ENCODE measurements around the gene IQGAP3. TPM values are rescaled to one million over a fixed set of nuclear protein-coding genes. Genes with fewer than 3 reads are reported as not detected.

The IQGAP3 gene
- total RNA-seq, 1 donor from 2014 or later: 13.1 TPM

- Mint-ChIP-seq H3K9me3 (ENCODE audit: unreplicated experiment) (no peaks in the 10 kb centered on the region), H3K4me1 (ENCODE audit: unreplicated experiment) (peaks cover 18% of the 10 kb centered on the region), H3K27ac (ENCODE audit: unreplicated experiment) (no peak overlapping the region), H3K27me3 (ENCODE audit: unreplicated experiment) (peaks cover 3% of the 10 kb centered on the region), H3K36me3 (ENCODE audit: low read depth, unreplicated experiment) (peaks cover 17% of the 10 kb centered on the region), H3K4me3 (ENCODE audit: unreplicated experiment) (no peak overlapping the region)
- TF ChIP-seq, protein P1, sequence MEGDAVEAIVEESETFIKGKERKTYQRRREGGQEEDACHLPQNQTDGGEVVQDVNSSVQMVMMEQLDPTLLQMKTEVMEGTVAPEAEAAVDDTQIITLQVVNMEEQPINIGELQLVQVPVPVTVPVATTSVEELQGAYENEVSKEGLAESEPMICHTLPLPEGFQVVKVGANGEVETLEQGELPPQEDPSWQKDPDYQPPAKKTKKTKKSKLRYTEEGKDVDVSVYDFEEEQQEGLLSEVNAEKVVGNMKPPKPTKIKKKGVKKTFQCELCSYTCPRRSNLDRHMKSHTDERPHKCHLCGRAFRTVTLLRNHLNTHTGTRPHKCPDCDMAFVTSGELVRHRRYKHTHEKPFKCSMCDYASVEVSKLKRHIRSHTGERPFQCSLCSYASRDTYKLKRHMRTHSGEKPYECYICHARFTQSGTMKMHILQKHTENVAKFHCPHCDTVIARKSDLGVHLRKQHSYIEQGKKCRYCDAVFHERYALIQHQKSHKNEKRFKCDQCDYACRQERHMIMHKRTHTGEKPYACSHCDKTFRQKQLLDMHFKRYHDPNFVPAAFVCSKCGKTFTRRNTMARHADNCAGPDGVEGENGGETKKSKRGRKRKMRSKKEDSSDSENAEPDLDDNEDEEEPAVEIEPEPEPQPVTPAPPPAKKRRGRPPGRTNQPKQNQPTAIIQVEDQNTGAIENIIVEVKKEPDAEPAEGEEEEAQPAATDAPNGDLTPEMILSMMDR (IDR thresholded peaks at IDR 0.05; ENCODE audit: unreplicated experiment): no peak
- DNase-seq (ENCODE audit: low spot score): no peak
Observed at GRCh38 chr1:156523801-156524480, 48.4 kb downstream of the IQGAP3 start.

DNA sequence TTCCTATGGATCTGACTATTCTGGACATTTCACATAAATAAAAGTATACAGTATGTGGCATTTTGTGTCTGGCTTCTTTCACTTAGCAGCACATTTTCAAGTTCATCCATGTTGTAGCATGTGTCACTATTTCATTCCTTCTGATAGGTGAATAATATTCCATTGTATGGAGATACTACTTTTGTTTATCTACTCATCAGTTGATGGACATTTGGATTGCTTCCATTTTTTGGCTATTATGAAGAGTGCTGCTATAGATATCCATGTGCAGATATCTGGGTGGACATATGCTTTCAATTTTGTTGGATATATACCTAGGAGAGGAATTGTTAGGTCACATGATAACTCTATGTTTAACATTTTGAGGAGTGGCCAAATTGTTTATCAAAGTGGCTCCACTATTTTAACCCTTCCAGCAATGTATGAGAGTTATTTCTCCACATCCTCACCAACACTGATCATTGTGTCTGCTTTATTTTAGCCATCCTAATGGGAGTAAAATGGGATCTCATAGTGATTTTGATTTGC, 49.9 kb downstream of the IQGAP3 start:
- TF ChIP-seq, protein P1 (IDR thresholded peaks at IDR 0.05; ENCODE audit: unreplicated experiment): no peak
- H3K4me1 Mint-ChIP-seq (ENCODE audit: unreplicated experiment): peaks cover 11% of the 10 kb centered on the region
- H3K36me3 Mint-ChIP-seq (ENCODE audit: low read depth, unreplicated experiment): peaks cover 7% of the 10 kb centered on the region
- DNase-seq (ENCODE audit: low spot score): no peak
- peaks cover 3% of the 10 kb centered on the region for H3K27me3 Mint-ChIP-seq (ENCODE audit: unreplicated experiment)
- no peak overlapping the region for H3K4me3 Mint-ChIP-seq (ENCODE audit: unreplicated experiment)
- H3K9me3 Mint-ChIP-seq (ENCODE audit: unreplicated experiment): no peaks in the 10 kb centered on the region
- no peak overlapping the region for H3K27ac Mint-ChIP-seq (ENCODE audit: unreplicated experiment)

GRCh38 chr1:156517748-156518147, 54.6 kb downstream of the IQGAP3 start:
- TF ChIP-seq, protein P1 (IDR thresholded peaks at IDR 0.05; ENCODE audit: unreplicated experiment): no peak
- Mint-ChIP-seq H3K36me3 (ENCODE audit: low read depth, unreplicated experiment) (no peaks in the 10 kb centered on the region), H3K4me1 (ENCODE audit: unreplicated experiment) (no peaks in the 10 kb centered on the region), H3K27ac (ENCODE audit: unreplicated experiment) (no peak overlapping the region), H3K27me3 (ENCODE audit: unreplicated experiment) (no peaks in the 10 kb centered on the region), H3K4me3 (ENCODE audit: unreplicated experiment) (no peak overlapping the region), H3K9me3 (ENCODE audit: unreplicated experiment) (no peaks in the 10 kb centered on the region)
- DNase-seq (ENCODE audit: low spot score): no peak

GRCh38 chr1:156516821-156517220, 55.5 kb downstream of the IQGAP3 start:
- Mint-ChIP-seq H3K36me3 (ENCODE audit: low read depth, unreplicated experiment) (no peaks in the 10 kb centered on the region), H3K9me3 (ENCODE audit: unreplicated experiment) (no peaks in the 10 kb centered on the region), H3K4me3 (ENCODE audit: unreplicated experiment) (no peak overlapping the region), H3K4me1 (ENCODE audit: unreplicated experiment) (no peaks in the 10 kb centered on the region), H3K27me3 (ENCODE audit: unreplicated experiment) (no peaks in the 10 kb centered on the region), H3K27ac (ENCODE audit: unreplicated experiment) (peak overlapping the region; percentile 3)
- TF ChIP-seq, protein P1 (IDR thresholded peaks at IDR 0.05; ENCODE audit: unreplicated experiment): no peak
- no peak for DNase-seq (ENCODE audit: low spot score)

DNA sequence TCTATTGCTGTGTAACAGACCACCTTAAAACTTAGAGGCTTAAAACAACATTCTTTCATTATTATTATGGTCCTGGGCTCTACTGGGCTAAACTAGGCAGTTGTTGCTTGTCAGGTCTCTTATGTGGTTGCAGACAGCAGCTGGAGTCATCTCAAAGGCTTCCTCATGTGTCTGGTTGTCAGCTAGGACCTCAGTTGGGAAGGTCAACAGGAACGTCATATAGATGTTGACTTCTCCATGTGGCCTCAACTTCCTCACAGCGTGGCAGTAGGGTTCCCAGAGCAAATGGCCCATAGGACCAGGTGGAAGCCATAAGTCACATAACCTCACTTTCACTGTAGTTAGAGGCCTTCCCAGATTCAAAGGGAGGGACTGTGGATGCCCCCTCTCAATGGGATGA, 56.4 kb downstream of the IQGAP3 start:
- H3K4me3 Mint-ChIP-seq (ENCODE audit: unreplicated experiment): no peak overlapping the region
- no peak overlapping the region for H3K27ac Mint-ChIP-seq (ENCODE audit: unreplicated experiment)
- no peaks in the 10 kb centered on the region for H3K36me3 Mint-ChIP-seq (ENCODE audit: low read depth, unreplicated experiment)
- TF ChIP-seq, protein P1 (IDR thresholded peaks at IDR 0.05; ENCODE audit: unreplicated experiment): no peak
- no peaks in the 10 kb centered on the region for H3K4me1 Mint-ChIP-seq (ENCODE audit: unreplicated experiment)
- DNase-seq (ENCODE audit: low spot score): no peak
- H3K27me3 Mint-ChIP-seq (ENCODE audit: unreplicated experiment): no peaks in the 10 kb centered on the region
- H3K9me3 Mint-ChIP-seq (ENCODE audit: unreplicated experiment): no peaks in the 10 kb centered on the region
